ENCODE measurements around the gene GAA. TPM values are rescaled to one million over a fixed set of nuclear protein-coding genes. Genes with fewer than 3 reads are reported as not detected.

GAA gene
- total RNA-seq, 1 experiment from 2014 or later: 131 TPM

DNA sequence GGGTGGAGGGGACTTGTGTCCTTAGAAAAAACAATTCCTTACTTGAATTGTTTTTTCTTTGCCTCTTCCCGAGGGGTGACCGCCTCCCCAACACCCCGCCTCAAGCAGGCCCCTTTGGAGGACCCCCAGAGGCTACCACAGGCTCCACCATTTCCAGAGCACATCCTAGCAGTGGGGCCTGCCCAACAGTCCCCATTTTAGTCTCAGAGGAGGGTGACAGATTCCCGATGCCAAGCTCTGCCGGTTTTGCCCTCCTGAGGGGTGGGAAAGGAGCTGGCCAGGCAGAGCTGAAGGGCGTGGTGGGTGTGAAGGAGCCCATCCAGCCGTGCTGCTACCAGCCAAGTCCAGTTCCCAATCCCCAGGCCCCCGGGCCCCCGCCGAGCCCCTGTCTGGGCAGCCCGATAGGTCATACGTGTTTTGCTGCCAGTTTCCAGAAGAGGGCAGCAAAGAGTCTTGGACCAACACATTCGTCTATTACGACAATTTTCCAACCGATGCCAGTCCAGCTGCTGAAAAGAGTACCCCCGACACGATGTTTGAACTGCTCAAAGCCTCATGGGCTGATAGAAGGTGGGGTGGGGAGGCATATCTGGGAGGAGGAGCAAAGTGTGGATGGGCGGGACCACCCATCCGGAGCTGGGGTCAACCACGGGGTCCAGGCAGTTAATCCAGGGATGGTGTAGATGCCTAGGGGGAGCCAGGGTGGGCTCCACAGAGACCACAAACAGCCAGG lies 18.8 kb upstream of the GAA start:
- DNase-seq (ENCODE audit: low read depth, low spot score): peak; percentile 75
- intact Hi-C loops (cut with micrococcal nuclease): loop anchor here (1.0 to 2.0 kb wide), 3 partner anchors 42 to 278 kb away; no protein-coding TSS in a partner anchor
- POLR2A ChIA-PET: no interaction called here

More for the DNA sequence above, 18.8 kb upstream of the GAA start:
- ChIA-PET RAD21 (ENCODE audit: low non-redundant PET in 1 of 2, low total read pairs in 2 of 2, uncharacterized antibody in 2 of 2, unreplicated experiment in 2 of 2) (interaction anchor here (0.7 to 1.7 kb wide), 2 partner anchors 42 to 74 kb away, joined by 4 to 7 read pairs; no protein-coding TSS in a partner anchor), CTCF (interaction anchor here (0.7 to 2.0 kb wide), 12 partner anchors 11 to 344 kb away, joined by 3 to 11 read pairs (median 4); partner anchors contain the start of gene GAA)
- no peaks in the 10 kb centered on the region for H4K20me1 ChIP-seq (ENCODE audit: insufficient read depth)
- no peaks in the 10 kb centered on the region for H3K79me2 ChIP-seq (ENCODE audit: insufficient read depth, low read length)
- H3K4me1 ChIP-seq (ENCODE audit: control insufficient read depth in 1 of 2, insufficient read depth in 2 of 2, low read length in 2 of 2): peaks cover 0 to 13% of the 10 kb centered on the region in 2 experiments; a peak in 2 of 4 replicates
- TF ChIP-seq RAD21 (IDR thresholded peaks at IDR 0.05; ENCODE audit: low read depth): peak; percentile 86
- no peak for TF ChIP-seq POLR2A (IDR thresholded peaks at IDR 0.05; ENCODE audit: borderline replicate concordance, extremely low read depth, insufficient read depth, insufficient read length)
- TF ChIP-seq, protein P1, sequence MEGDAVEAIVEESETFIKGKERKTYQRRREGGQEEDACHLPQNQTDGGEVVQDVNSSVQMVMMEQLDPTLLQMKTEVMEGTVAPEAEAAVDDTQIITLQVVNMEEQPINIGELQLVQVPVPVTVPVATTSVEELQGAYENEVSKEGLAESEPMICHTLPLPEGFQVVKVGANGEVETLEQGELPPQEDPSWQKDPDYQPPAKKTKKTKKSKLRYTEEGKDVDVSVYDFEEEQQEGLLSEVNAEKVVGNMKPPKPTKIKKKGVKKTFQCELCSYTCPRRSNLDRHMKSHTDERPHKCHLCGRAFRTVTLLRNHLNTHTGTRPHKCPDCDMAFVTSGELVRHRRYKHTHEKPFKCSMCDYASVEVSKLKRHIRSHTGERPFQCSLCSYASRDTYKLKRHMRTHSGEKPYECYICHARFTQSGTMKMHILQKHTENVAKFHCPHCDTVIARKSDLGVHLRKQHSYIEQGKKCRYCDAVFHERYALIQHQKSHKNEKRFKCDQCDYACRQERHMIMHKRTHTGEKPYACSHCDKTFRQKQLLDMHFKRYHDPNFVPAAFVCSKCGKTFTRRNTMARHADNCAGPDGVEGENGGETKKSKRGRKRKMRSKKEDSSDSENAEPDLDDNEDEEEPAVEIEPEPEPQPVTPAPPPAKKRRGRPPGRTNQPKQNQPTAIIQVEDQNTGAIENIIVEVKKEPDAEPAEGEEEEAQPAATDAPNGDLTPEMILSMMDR (IDR thresholded peaks at IDR 0.05 in 2 of 3, conservative IDR thresholded peaks at IDR 0.05 in 1 of 3; ENCODE audit: borderline replicate concordance in 1 of 3, insufficient read depth in 1 of 3, low read depth in 2 of 3, low read length in 2 of 3): peak; percentile 78 to 93 (median 85)
- H2AFZ ChIP-seq (ENCODE audit: low read depth, low read length, poor library complexity, severe bottlenecking): peak overlapping the region; percentile 76
- H3K27me3 ChIP-seq (ENCODE audit: insufficient read depth, low read length): no peaks in the 10 kb centered on the region
- ATAC-seq: peak; percentile 90
- no peaks in the 10 kb centered on the region for H3K36me3 ChIP-seq (ENCODE audit: control insufficient read depth in 1 of 2, insufficient read depth in 2 of 2, low read length in 2 of 2)
- no peak overlapping the region for H3K27ac ChIP-seq (ENCODE audit: low read depth, low read length)
- peak overlapping the region; percentile 19 for H3K9ac ChIP-seq (ENCODE audit: low read length)
- no TSS peak for BruUV-seq (replicated peaks)
- H3K4me3 ChIP-seq (replicated peaks in 1 of 2; ENCODE audit: low read depth in 1 of 2, low read length in 2 of 2): peak overlapping the region; percentile 2 to 43
- H3K9me3 ChIP-seq (ENCODE audit: control insufficient read depth in 1 of 2, insufficient read depth in 1 of 2, low read depth in 1 of 2, low read length in 2 of 2): no peaks in the 10 kb centered on the region
- peak overlapping the region; percentile 69 for H3K4me2 ChIP-seq (ENCODE audit: low read length)
- no peaks in the 10 kb centered on the region for H3K9me2 ChIP-seq (ENCODE audit: insufficient read depth)

Measured in HCT116 (cell line).